Fibroblast of lung (primary cell): ENCODE results near the gene ERAP2.

Experiments used
- CTCF ChIP-seq, 2 donors: IDR thresholded peaks in 1 of 2; conservative IDR thresholded peaks in 1 of 2; 1 replicate in 1 of 2; 2 replicates in 1 of 2; pipeline ENCODE4 v1.5.1; 2011 to 2012; ENCODE audit warnings: low read length in 2 of 2, control low read depth in 1 of 2, inconsistent platforms in 1 of 2, low read depth in 1 of 2, mild to moderate bottlenecking in 1 of 2
- EZH2 ChIP-seq: IDR thresholded peaks from 2 replicates; pipeline ENCODE4 v1.5.1; 2012; ENCODE audit warnings: low read length, control low read depth, mild to moderate bottlenecking; ENCODE audit errors: missing control alignments

- TF ChIP-seq EZH2 (no peak), CTCF (conservative IDR thresholded peaks at IDR 0.05 in 1 of 2, IDR thresholded peaks at IDR 0.05 in 1 of 2; ENCODE audit: low read depth in 1 of 2, low read length in 2 of 2) (no peak)
Observed at GRCh38 chr5:96843140-96843539, 33.2 kb upstream of the ERAP2 start.
